HG03103 (cell line): ENCODE results near the gene LRBA.

Experiments
- ATAC-seq: cut with Tn5 transposase; IDR thresholded peaks from one replicate; pipeline ENCODE4 v1.9.1; 2021; ENCODE audit warnings: low read depth; ENCODE audit not compliant: unreplicated experiment

The LRBA gene

GRCh38 chr4:150315691-150316090, 699.4 kb downstream of the LRBA start:
- ATAC-seq = no peak

GRCh38 chr4:150315175-150315574, 699.9 kb downstream of the LRBA start:
- no peak for ATAC-seq

DNA sequence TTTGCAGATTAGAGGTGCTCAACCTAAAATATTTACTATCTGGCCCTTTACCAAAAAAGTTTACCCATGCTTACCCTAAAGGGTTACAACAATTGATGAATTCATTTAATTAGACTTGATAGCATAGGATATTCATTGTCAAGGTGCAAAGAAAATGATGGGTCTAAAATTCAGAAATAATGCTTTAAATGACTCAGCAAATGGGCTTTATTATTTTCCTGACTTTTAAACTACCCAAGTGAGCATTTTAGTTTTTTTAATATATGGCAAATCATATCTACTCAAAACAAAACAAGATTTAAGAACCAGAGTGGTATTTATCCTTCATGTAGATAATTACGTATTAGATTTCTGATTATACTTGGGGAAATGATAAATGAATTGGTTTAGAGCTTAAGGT, 701.1 kb downstream of the LRBA start:
- no peak for ATAC-seq

DNA sequence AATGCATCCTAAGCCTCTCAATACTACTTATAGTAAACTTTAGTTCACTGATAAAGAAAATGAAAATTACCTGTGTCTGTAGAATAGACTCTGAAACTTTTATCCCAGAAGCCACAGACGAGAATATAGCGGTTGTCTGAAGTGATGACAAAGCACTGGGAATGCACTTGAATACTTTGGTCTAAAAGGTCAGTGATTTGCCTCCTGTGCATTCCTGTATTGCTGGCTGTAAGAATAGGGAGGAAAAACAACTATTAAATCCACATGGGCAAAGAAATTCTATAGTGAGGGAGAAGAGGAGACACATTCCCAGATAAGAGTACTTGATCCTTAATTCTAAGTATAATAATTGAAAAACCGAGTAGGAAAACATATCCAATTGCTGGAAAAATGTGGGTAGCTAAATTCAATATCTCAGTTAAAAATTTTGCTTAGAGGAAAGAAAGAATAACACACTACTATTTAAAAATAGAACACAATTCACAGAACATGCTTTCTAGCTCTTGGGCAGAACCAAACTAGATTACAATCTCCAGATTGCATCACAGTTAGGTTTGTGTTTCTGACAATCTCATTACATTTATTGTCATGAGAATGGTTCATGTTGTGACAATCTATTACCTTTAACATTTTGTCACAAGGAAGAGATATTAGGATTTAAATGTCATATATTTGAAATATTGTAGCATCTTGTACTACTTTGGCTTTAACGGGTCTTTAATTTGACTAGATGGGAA, 704.8 kb downstream of the LRBA start:
- ATAC-seq = no peak

- ATAC-seq = no peak
Measured at GRCh38 chr4:150308824-150309472, 706.1 kb downstream of the LRBA start.

DNA sequence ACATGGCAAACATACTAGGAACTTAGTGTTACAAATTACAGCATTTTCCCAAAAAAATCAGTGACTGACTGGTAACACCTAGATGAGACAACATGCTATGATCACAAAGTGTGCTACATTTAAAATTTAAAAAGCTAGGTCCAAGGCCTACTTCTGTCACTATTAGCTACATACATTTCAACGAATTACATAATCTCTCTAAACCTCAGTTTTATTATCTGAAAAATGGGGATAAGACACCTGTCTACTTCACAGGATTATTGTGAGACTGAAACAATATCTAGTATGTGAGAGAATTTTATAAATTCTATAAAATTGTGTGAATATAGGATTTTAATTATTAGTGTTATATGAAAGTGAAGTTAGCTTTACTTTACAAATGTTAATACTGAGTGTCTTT, 708.4 kb downstream of the LRBA start:
- ATAC-seq = no peak

- no peak for ATAC-seq
Measured at GRCh38 chr4:150305995-150306394, 709.1 kb downstream of the LRBA start.

DNA sequence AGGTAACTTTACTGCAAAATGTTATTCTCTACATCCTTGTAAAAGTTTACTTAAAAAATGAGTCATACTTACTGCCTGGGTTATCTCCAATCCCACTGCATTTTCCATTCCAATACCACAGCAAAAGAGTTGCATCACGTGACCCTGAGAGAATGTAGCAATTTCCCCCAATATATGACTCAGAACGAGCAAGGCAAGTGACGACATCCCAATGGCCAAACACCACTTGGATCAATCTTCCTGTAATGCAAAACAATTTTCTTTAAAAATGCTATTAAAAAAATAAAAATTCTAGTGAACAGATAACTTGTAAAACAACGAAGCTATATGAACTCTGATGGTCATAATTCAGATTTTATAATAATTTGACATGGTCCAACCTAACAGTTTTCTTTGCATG, 712.5 kb downstream of the LRBA start:
- no peak for ATAC-seq

DNA sequence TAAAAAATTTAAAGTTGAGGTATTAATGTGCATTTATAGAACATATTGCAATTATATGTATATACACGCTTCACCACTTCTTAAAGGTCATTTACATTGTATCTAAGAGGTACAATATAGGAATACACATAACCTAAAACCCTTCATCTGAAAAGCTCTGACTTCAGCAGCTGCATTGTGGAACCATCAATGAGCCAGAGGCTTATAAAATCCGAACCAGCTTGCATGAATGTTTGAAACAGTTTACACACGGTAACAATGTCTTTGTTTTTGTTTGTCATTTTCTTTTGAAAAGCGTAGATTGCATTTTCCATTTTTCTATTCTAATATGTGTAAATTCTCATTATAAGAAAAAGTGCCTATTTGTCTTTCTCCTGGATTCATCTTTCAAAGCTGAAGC, 715.3 kb downstream of the LRBA start:
- ATAC-seq = no peak

DNA sequence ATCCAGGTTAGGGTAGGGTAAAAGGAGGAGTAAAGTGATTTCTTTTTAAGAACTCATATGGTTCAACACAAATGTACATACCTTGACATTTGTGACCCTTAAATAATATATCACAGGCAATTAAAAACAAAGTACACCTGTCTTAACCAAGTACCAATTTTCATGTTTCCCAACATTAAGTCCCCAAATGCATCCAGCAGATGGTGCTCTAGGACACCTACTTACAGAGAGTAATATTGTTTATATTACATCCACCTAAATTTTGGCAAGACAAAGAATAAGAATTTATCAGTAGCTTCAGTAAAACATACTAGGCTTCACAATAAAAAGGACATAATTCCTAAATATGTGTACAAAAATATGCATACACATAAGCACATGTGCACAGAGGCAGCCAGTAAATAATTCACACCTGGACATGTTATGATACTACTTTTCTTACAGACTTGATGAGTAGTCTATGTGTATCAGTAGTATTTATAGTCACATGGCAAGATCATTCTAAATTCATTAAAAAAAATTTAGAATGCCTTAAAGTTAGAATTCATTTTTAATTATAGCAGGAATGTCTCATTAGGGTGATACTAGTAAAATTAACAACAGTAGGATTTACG, 717.1 kb downstream of the LRBA start:
- no peak for ATAC-seq

DNA sequence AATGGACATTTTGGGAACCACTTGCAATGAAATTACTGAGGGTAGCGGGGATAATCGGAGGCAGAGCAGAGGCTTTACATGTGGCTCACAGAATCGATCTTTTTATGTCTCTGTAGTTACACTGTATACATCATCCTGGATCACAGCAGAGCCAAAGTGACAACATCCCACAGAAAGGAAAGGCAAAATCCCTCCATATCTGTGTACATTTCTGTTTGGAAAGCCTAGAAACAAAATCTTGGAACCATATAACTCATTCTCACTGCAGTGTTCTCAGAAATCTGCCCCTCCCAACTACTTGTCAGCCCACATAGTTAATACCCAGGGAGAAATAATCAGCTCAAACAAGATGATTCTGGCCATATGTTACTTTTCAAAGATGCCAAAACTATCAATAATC, 725.2 kb downstream of the LRBA start:
- no peak for ATAC-seq

GRCh38 chr4:150289198-150289597, 725.9 kb downstream of the LRBA start:
- ATAC-seq = no peak

DNA sequence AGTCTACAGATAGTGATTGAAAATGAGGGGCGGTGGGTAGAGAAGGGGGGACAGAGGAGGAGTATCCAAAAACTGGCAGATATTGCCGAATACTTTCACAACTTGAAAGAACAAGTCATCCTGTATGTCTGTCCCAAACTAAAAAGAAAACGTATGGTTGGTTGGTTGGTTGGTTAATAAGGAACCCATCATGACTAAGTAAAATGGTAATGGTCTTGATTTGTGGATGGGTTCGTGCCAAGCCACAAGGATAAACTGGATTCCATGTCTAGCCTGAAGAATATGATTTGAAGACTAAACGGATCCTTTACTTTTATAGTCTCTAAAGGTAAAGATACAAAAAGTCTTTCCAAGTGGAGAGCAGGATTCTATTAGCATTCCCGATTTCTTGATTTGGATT, 728.4 kb downstream of the LRBA start:
- ATAC-seq = no peak

- ATAC-seq = no peak
Measured at GRCh38 chr4:150283689-150284088, 731.4 kb downstream of the LRBA start.

- ATAC-seq = no peak
Measured at GRCh38 chr4:150280975-150281374, 734.1 kb downstream of the LRBA start.

GRCh38 chr4:150280081-150280895, 734.8 kb downstream of the LRBA start:
- no peak for ATAC-seq

DNA sequence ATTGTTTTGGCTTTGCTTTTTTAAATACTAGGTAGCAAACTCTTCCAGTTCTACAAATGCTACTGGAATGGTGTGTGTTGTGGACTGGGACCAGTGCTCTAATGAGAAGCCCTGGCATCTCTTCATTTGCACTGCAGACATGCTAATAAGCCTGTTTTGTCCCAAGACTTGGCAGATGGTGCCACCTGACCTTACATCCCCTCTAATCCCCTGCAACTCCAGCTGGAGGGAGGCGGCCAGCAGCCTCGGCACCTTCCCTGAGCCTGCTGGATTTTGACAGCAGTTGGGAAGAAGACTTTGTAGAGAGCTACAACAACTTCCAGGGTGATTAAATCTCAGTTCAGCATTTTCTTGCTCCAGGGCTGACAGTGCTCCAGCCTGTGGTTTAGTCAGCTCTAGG, 736.9 kb downstream of the LRBA start:
- ATAC-seq = no peak

- no peak for ATAC-seq
Measured at GRCh38 chr4:150268444-150268843, 746.6 kb downstream of the LRBA start.

- ATAC-seq = no peak
Measured at GRCh38 chr4:150265806-150266205, 749.3 kb downstream of the LRBA start.

DNA sequence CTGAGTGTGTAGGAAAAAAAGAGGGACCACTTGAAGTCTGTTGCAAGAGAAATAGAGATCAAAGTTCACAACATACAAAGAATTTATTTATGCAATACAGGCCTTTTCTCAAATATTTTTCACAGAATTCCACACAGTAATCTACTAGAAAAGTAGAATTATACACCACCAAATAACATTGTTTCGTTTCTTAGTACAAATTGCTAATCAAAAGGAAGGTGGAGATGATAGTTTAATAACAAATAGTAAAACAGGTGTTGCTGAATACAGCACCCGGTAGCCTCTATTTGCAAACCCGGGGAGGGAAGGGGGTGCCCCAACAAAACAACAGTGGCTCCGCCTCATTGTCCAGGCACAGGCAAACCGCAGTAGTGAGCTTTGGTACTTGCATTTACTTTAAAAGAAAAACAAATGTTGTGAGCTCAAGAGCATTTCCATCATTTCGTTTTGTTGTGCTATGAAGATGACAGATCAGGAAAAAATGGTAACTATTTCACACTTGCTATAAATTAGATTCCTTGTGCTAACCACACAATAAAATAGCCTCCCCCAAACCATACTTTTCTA, 750.4 kb downstream of the LRBA start:
- no peak for ATAC-seq

- no peak for ATAC-seq
Measured at GRCh38 chr4:150262611-150263010, 752.5 kb downstream of the LRBA start.
